ENCODE data around the gene EQTN. TPM values are rescaled to one million over a fixed set of nuclear protein-coding genes. Genes with fewer than 3 reads are reported as not detected.

The EQTN gene
- total RNA-seq, 4 donors from 2014 or later: 0.66 to 1.1 TPM; not detected in 2

GRCh38 chr9:27293996-27294395, 3.0 kb downstream of the EQTN start:
- no peak for TF ChIP-seq CTCF (IDR thresholded peaks at IDR 0.05; ENCODE audit: low read depth)

- no peak for TF ChIP-seq CTCF (IDR thresholded peaks at IDR 0.05; ENCODE audit: low read depth)
Measured at GRCh38 chr9:27292659-27293405, 4.1 kb downstream of the EQTN start.

GRCh38 chr9:27291292-27291691, 5.7 kb downstream of the EQTN start:
- no peak for TF ChIP-seq CTCF (IDR thresholded peaks at IDR 0.05; ENCODE audit: low read depth)

GRCh38 chr9:27282269-27282668, 14.7 kb downstream of the EQTN start:
- no peak for TF ChIP-seq CTCF (IDR thresholded peaks at IDR 0.05; ENCODE audit: low read depth)

GRCh38 chr9:27280860-27281259, 16.1 kb downstream of the EQTN start:
- no peak for TF ChIP-seq CTCF (IDR thresholded peaks at IDR 0.05; ENCODE audit: low read depth)

GRCh38 chr9:27280249-27280648, 16.7 kb downstream of the EQTN start:
- no peak for TF ChIP-seq CTCF (IDR thresholded peaks at IDR 0.05; ENCODE audit: low read depth)

GRCh38 chr9:27279611-27280010, 17.3 kb downstream of the EQTN start:
- TF ChIP-seq CTCF (IDR thresholded peaks at IDR 0.05; ENCODE audit: low read depth): no peak
